HFFc6 (cell line): ENCODE measurements around the gene PRRG1. TPM values are rescaled to one million over a fixed set of nuclear protein-coding genes. Genes with fewer than 3 reads are reported as not detected.

Experiments
- DNase-seq: peaks from one replicate; pipeline ENCODE4 v3.0.0-alpha.2; 2018
- H3K27ac Mint-ChIP-seq: 2 replicates; pipeline ENCODE4 v1.8.0; 2020; ENCODE audit warnings: mild to moderate bottlenecking, mixed read lengths
- H3K27me3 Mint-ChIP-seq: 2 replicates; pipeline ENCODE4 v1.8.0; 2021; ENCODE audit warnings: mild to moderate bottlenecking, moderate library complexity, mixed read lengths; ENCODE audit not compliant: insufficient read depth
- H3K36me3 Mint-ChIP-seq: 2 replicates; pipeline ENCODE4 v1.8.0; 2021; ENCODE audit warnings: low read depth, mixed read lengths
- H3K4me1 Mint-ChIP-seq: 2 replicates; pipeline ENCODE4 v1.8.0; 2020; ENCODE audit warnings: low read depth, mixed read lengths
- H3K4me3 Mint-ChIP-seq: 2 replicates; pipeline ENCODE4 v1.8.0; 2020; ENCODE audit warnings: mild to moderate bottlenecking, moderate library complexity, mixed read lengths
- H3K9me3 Mint-ChIP-seq: 2 replicates; pipeline ENCODE4 v1.8.0; 2020; ENCODE audit warnings: mild to moderate bottlenecking, mixed read lengths
- total RNA-seq, 6 experiments: library from RNA; stranded (reverse); fragmentation: NEBNext Ultra II Directional; extraction: Animal tissue kit (Norgen Biotek cat#: 25700); gene quantifications; 2 replicates in 1 of 6; 3 replicates in 5 of 6; pipeline ENCODE4 v1.2.3, GENCODE V29; 2021
- TF ChIP-seq, protein P1 (sequence below): fragments of 200-600 bp; sonication (generic); IDR thresholded peaks from 2 replicates; pipeline ENCODE4 v1.5.0; 2021; ENCODE audit warnings: antibody characterized with exemption, mild to moderate bottlenecking

The PRRG1 gene
- total RNA-seq, 6 experiments from 2014 or later = 9.8 to 12.9 (median 11.9) TPM

GRCh38 chrX:37357436-37357835, 8.3 kb downstream of the PRRG1 start:
- no peak overlapping the region for H3K27ac Mint-ChIP-seq
- H3K4me1 Mint-ChIP-seq = peaks cover 11% of the 10 kb centered on the region
- peaks cover 9% of the 10 kb centered on the region for H3K36me3 Mint-ChIP-seq
- no peaks in the 10 kb centered on the region for H3K9me3 Mint-ChIP-seq
- no peak overlapping the region for H3K4me3 Mint-ChIP-seq
- peaks cover under 1% of the 10 kb centered on the region for H3K27me3 Mint-ChIP-seq
- DNase-seq = no peak
- TF ChIP-seq, protein P1, sequence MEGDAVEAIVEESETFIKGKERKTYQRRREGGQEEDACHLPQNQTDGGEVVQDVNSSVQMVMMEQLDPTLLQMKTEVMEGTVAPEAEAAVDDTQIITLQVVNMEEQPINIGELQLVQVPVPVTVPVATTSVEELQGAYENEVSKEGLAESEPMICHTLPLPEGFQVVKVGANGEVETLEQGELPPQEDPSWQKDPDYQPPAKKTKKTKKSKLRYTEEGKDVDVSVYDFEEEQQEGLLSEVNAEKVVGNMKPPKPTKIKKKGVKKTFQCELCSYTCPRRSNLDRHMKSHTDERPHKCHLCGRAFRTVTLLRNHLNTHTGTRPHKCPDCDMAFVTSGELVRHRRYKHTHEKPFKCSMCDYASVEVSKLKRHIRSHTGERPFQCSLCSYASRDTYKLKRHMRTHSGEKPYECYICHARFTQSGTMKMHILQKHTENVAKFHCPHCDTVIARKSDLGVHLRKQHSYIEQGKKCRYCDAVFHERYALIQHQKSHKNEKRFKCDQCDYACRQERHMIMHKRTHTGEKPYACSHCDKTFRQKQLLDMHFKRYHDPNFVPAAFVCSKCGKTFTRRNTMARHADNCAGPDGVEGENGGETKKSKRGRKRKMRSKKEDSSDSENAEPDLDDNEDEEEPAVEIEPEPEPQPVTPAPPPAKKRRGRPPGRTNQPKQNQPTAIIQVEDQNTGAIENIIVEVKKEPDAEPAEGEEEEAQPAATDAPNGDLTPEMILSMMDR = no peak

DNA sequence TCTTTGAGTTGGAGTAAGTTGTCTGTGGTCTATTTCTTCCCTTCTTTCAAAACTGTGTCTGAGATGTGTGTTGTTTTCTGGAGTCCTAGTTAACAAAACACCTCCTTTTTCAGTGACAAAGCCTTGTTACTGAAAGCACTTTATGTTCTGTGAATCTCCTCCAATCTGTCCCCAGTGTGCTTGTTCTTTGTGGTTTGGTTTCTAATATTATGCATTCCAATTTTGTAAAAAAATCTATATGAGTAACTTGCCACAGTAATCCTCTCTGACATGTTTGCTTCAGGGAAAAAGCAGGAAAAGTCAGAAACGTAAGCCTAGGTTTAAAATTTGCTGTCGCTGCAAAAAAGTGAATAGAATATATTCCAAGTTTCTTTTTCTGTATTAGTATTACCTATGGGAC, 12.4 kb downstream of the PRRG1 start:
- peak overlapping the region; percentile 57; the same call in 1 of the 2 replicates for H3K27ac Mint-ChIP-seq
- H3K4me1 Mint-ChIP-seq = peaks cover 12% of the 10 kb centered on the region
- peaks cover 2% of the 10 kb centered on the region; the same call in 1 of the 2 replicates for H3K27me3 Mint-ChIP-seq
- TF ChIP-seq, protein P1 = no peak
- no peaks in the 10 kb centered on the region for H3K9me3 Mint-ChIP-seq
- no peak for DNase-seq
- H3K36me3 Mint-ChIP-seq = no peaks in the 10 kb centered on the region; the same call in 1 of the 2 replicates
- H3K4me3 Mint-ChIP-seq = no peak overlapping the region

- H3K27me3 Mint-ChIP-seq = peaks cover 3% of the 10 kb centered on the region; the same call in 1 of the 2 replicates
- H3K9me3 Mint-ChIP-seq = no peaks in the 10 kb centered on the region
- peaks cover 12% of the 10 kb centered on the region for H3K4me1 Mint-ChIP-seq
- no peak overlapping the region for H3K27ac Mint-ChIP-seq
- TF ChIP-seq, protein P1 = no peak
- no peaks in the 10 kb centered on the region; the same call in 1 of the 2 replicates for H3K36me3 Mint-ChIP-seq
- no peak overlapping the region for H3K4me3 Mint-ChIP-seq
- no peak for DNase-seq
These were observed 15.5 kb downstream of the PRRG1 start for GRCh38 chrX:37364666-37365065.

- H3K27ac Mint-ChIP-seq = no peak overlapping the region
- no peak overlapping the region for H3K4me3 Mint-ChIP-seq
- no peaks in the 10 kb centered on the region for H3K4me1 Mint-ChIP-seq
- H3K27me3 Mint-ChIP-seq = peaks cover 1% of the 10 kb centered on the region; the same call in 1 of the 2 replicates
- H3K9me3 Mint-ChIP-seq = no peaks in the 10 kb centered on the region
- DNase-seq = no peak
- TF ChIP-seq, protein P1 = no peak
- H3K36me3 Mint-ChIP-seq = no peaks in the 10 kb centered on the region; the same call in 1 of the 2 replicates
These were observed 18.8 kb downstream of the PRRG1 start for GRCh38 chrX:37367946-37368345.

- TF ChIP-seq, protein P1 = no peak
- no peaks in the 10 kb centered on the region for H3K36me3 Mint-ChIP-seq
- H3K9me3 Mint-ChIP-seq = no peaks in the 10 kb centered on the region
- H3K27ac Mint-ChIP-seq = no peak overlapping the region
- DNase-seq = no peak
- no peak overlapping the region for H3K4me3 Mint-ChIP-seq
- peaks cover 1% of the 10 kb centered on the region for H3K4me1 Mint-ChIP-seq
- H3K27me3 Mint-ChIP-seq = peaks cover 1% of the 10 kb centered on the region; the same call in 1 of the 2 replicates
These were observed 21.5 kb downstream of the PRRG1 start for GRCh38 chrX:37370499-37371141.
